T1000 (cell line): Measurements from ENCODE around the gene PKP4.
A peak's percentile ranks its signal among the peaks of the same experiment; 100 is the strongest.

Source experiments
- DNase-seq: peaks from one replicate; lab custom pipeline; 2025; ENCODE audit warnings: mixed read lengths; lab: John Stamatoyannopoulos, UW

PKP4 gene

DNA sequence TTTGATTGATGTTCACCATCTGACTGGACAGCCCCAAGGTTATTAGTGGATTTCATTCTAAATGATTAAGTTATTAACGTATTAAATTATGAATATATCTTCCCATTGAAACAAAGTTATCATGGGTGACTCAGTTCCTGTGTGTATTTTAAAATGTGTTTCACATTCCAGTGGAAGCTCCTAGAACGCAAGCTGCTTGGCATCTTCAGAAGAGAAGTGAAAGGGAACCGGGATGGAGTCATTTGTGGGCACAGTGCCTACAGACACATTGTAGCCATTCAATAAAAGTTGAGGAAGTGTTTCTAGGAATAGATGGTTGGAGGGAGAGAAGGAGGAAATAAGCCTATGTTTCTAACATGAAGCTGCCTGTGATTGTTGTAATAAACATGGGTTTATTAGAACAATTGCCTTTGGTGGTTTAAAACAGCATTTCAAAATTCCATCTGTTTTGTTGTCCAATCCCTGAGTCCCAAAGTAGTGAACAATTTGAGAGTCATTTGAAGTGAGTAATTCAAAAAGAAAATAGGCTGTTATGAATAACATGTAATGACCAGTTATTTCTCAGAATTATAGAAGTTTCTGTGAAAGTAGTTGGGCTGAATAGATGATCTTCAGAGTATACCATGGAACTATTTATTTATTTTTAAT lies 143.5 kb downstream of the PKP4 start:
- DNase-seq, result peak; percentile 42

DNA sequence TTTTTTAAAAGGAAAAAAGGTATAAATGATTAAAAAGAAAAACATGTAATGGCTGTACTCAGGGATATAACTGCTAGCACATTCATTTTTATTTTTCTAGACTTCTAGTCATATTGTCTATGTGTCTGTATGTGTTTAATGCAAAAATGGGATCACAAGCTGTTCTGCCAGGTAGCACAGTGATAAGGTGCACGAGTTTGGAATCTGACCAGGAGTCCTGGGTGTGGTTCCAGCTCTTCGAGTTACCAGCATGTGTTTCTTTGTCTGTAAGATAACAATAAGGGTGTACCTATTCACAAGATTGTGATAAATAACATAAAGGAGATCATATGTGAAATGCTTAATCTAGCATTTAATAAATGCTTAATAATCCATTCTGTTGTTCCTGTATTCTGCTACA lies 145.3 kb downstream of the PKP4 start:
- no peak for DNase-seq

DNA sequence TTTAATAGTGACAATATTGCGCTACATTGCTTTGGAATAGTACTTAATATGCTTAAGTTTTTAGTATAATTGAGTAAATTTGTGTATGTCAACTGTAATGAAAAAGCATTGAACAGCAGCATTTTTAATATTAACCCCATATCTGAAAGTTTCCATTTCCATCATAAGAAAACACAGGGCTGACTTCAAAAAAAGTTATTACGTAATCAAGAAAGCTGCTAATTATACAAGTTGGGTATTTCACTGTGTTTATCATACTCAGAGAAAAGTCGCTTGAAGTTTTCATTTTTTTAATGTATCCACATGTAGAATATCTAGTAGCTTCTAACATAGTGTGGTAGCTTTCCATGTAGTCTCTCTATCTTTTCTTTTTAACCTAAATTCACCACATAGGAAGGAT lies 146.5 kb downstream of the PKP4 start:
- DNase-seq, result no peak

GRCh38 chr2:158603986-158604385 lies 147.2 kb downstream of the PKP4 start:
- DNase-seq, result no peak

DNA sequence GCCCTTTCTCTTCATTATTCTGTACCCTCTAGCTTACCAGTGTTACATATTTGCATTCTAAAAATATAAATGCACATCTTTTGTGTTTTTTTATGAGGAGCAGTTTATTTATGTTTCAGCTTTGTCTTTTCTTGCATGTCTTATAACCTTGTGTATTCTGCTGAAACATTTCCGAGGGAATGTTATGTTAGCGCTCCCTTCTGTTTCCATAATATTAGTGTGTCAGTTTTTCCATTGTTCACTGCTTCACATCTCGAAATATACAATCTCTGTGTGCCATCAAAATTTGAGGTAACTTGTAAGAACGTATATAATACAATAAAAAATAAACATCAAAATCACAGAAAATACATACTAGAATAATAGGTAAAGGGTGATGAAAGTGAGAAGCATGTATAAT lies 153.3 kb downstream of the PKP4 start:
- DNase-seq, result no peak

DNA sequence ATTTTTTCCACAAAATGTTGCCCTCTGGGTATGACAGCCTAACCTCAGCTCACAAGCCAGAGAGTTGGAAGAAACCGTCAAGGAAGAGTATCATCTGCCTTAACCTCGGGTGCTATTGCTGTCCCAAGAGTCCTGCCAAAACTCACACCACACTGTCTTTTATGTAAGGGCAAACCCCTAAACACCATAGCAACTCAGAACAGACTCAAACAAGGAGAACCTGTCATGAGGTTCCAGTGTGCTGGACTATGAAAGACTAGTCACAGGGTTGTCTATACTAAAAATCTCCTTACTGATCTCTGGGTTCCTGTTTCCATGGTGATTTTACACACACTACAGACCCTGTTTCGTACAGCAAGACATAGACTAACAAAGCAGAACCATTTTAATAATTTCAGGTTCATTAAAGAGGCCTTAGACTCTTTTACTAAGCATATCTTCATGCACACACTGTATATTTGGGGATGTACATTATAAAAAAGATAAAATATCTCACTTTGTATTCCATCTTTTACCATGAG lies 159.8 kb downstream of the PKP4 start:
- DNase-seq, result no peak

- DNase-seq, result no peak
Observed at GRCh38 chr2:158618891-158619490, 162.2 kb downstream of the PKP4 start.

GRCh38 chr2:158619496-158619895 lies 162.7 kb downstream of the PKP4 start:
- no peak for DNase-seq

GRCh38 chr2:158620656-158621055 lies 163.9 kb downstream of the PKP4 start:
- DNase-seq, result no peak

GRCh38 chr2:158624071-158624667 lies 167.4 kb downstream of the PKP4 start:
- DNase-seq, result no peak

GRCh38 chr2:158624961-158625360 lies 168.2 kb downstream of the PKP4 start:
- no peak for DNase-seq

DNA sequence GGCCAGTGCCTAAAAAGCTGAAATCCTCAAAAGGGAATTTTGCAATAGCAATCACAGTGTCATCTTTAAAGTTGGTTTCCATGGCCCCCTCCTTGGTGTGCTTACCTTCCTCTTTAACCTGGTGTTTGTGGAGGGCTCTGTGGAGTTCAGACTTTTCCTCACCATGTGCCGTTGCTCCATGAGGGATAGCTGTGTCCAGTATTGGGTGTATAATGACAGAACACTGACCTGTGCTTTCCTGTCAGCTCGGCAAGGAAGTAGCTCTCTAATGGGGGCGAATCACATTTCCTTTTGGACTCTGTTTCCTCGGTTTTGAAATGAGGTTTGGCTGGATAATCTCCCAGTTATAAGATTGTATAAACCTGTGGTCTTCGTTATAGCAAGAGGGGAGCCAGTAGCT lies 172.4 kb downstream of the PKP4 start:
- DNase-seq, result no peak

GRCh38 chr2:158633261-158633660 lies 176.5 kb downstream of the PKP4 start:
- DNase-seq, result no peak

GRCh38 chr2:158634627-158635026 lies 177.9 kb downstream of the PKP4 start:
- DNase-seq, result no peak

DNA sequence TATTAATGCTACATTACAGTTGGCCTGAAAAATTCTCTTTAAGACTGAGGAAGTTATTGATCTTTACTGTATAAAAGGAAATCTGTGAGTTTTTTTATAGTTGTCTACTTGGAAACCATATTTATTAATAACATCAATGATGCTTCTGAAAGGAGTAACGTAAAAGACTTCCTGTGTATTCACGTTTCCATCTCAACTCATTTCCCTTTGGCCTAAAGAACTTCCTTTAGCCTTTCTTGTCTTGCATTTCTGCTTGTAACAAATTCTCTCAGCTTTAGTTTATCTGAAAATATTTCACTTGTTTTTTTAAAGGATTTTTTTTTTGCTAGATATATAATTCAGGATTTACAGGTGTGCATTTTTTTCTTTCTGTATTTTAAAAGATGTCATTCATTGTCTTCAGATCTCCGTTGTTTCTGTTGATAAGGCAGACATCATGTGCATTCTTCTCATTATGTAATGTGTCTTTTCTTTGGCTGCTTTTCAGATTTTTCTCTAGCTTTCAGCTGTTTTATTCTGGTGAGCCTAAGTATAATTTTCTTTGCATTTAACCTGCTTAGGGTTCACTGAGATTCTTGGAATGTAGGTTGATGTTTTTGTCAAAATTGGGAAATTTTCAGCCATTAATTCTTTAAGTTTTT lies 179.3 kb downstream of the PKP4 start:
- DNase-seq, result no peak

DNA sequence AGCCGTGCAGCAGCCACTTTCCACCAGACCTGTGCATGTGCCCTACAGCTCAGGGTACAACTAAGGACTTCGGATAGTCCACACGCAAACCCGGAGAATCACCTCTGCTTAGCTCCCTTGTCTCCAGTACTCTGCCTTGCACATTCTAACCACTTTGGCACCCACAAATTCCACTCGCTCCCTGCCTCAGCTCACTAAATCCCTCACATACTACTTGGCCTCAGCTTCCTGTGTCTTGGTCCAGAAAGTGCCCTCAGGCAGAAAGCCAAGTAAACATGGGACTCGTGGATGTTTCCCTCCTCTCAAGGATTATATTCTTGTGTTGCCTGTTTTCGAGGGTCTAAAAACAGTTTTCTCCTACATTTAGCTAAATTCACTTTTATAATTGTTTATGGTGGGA lies 180.6 kb downstream of the PKP4 start:
- no peak for DNase-seq

DNA sequence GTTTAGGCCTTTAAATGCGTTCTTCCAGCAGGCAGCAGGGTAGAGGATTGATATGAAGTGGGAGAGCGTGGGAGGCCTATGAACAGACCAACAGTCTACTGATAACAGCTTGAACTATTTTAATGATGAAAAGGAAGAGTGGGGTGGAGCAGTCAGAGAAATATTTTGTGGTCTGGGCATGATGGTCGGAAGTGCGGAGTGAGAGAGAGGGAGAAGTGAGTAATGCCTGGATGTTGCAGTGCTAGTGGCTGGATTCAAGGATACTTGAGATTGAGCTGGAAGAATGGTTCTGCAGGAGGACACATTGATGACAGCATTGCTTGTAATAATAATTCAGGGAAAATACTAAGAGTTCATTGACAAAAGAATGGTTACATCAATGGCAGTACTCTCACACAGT lies 187.4 kb downstream of the PKP4 start:
- DNase-seq, result no peak

DNA sequence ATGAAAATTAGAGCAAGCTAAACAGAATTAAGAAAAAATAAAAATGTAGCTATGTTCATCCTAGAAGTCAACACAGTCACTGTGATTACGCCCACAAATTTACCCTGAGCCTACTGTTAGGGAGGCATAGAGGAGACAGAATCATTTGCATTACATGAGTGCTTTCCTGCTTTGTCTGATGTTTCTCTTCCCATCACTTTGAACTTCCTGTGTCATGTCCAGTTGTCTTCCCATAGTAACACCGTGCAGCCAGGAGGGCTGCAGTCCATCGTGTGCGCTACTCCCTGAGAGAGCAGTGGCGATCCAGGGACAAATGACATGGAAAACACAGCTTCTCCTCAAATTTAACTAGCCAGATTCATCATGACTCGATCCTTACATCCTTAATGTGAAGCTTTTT lies 188.5 kb downstream of the PKP4 start:
- no peak for DNase-seq

DNA sequence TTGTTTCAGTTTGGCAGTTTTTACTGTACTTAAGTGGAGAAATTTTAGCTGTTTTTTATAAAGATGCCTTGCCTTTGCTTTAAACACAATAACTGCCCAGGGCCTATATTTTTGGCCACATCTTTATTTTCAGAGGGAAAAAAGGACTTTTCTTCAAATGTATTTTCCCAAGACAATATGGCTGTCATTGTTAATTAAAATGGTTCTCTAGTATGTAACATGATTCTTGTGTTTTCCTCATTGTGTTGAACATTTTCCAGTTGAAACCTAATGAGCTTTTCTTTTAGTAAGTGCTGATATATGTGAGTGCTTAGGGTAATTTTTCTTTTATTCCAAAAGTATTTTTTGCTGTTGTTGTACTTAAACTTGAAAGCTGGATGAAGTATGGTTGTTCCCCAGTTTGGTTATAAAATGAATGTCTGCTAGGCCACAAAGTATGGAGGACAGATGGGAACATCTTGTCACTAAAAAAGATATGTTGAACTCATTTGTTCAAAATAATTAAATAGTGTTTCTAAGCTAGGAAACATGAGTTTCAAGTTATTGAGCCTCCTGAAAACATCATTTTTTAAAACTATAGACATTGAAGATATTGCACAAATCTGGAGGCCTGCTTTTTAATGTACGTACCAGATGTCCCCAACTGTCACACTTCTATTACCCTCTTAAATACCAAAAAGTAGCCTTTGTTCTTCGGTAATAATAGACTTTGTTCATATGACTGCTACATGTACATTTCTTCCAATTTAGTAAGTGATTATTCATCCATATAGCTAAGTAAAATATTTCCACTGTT lies 190.9 kb downstream of the PKP4 start:
- no peak for DNase-seq

DNA sequence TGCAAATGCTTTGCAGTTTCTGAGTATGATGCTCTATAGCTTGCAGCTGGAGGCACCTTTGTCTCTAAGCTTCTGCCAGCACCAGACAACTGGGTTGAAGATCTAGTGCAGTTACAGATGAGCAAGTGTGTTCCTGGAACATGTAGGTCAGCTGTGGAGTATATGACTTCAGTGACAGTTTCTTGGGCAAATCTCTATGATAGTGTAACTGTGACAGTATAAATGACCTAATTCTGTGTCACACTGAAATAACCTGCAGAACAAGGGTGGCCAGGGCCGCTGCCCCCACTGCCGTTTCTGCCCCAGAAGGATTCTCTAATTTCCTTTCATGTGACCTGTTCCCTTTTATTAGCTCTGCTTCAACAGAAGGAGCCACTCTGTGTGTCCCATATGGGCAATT lies 193.1 kb downstream of the PKP4 start:
- no peak for DNase-seq

- no peak for DNase-seq
Observed at GRCh38 chr2:158650646-158651357, 194.1 kb downstream of the PKP4 start.
